ENCODE data around the gene TDRD7.

TDRD7 gene

DNA sequence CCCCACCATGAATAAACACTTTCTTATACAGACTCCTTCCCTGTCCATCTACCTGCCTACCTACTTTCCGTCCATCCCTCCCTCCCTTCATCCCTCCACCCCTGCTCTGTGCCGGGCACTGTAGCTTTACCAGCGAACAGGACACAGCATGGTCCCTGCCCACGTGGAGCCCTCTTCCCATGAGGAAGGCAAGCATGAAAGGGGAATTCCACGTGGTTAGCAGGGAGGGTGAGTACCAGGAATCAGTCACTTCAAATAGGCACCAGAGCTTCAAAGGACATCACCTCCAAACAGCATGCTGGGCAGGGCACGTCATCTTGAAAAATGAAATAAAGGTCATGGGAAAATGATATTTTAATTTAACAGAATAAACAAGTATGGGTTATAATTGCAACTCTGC lies 35.0 kb upstream of the TDRD7 start:
- ChIA-PET CTCF (interaction anchor here (3.1 kb wide), 1 partner anchor 10 kb away, joined by 10 read pairs; no protein-coding TSS in a partner anchor), POLR2A (no interaction called here)
- TF ChIP-seq ZBTB48 (tag by site-specific recombination; IDR thresholded peaks at IDR 0.05) (no peak), SP3 (tag by site-specific recombination; IDR thresholded peaks at IDR 0.05) (no peak), ZNF416 (tag by site-specific recombination; IDR thresholded peaks at IDR 0.05) (no peak), KLF1 (tag by site-specific recombination; IDR thresholded peaks at IDR 0.05) (no peak), ZNF155 (tag by site-specific recombination; IDR thresholded peaks at IDR 0.05) (no peak), ZNF202 (tag by site-specific recombination; IDR thresholded peaks at IDR 0.05; ENCODE audit: borderline replicate concordance) (no peak), EGR2 (tag by site-specific recombination; IDR thresholded peaks at IDR 0.05; ENCODE audit: low read depth) (no peak)
- no peaks in the 10 kb centered on the region for H3K4me1 ChIP-seq (ENCODE audit: control insufficient read depth, insufficient read depth, low read length)
- H3K36me3 ChIP-seq (ENCODE audit: control insufficient read depth in 2 of 2, insufficient read depth in 1 of 2, low read length in 2 of 2): no peaks in the 10 kb centered on the region
- no peak overlapping the region for H3K27ac ChIP-seq (ENCODE audit: extremely low read depth, low read depth, low read length)
- H3K9me3 ChIP-seq (ENCODE audit: control insufficient read depth, insufficient read depth, low read depth, low read length): no peaks in the 10 kb centered on the region
- H3K4me3 ChIP-seq (ENCODE audit: low read depth, low read length): no peak overlapping the region

GRCh38 chr9:97382099-97382718 lies 29.7 kb upstream of the TDRD7 start:
- H3K4me1 ChIP-seq (ENCODE audit: control insufficient read depth, insufficient read depth, low read length): no peaks in the 10 kb centered on the region
- ChIA-PET CTCF (interaction anchor here (0.8 to 6.5 kb wide), 4 partner anchors 15 to 526 kb away, joined by 3 to 47 read pairs (median 4); no protein-coding TSS in a partner anchor), POLR2A (no interaction called here)
- no peaks in the 10 kb centered on the region for H3K9me3 ChIP-seq (ENCODE audit: control insufficient read depth, insufficient read depth, low read depth, low read length)
- TF ChIP-seq SP7 (tag by site-specific recombination; IDR thresholded peaks at IDR 0.05): no peak
- no peak for TF ChIP-seq ZNF677 (tag by site-specific recombination; IDR thresholded peaks at IDR 0.05)
- TF ChIP-seq, protein P1, sequence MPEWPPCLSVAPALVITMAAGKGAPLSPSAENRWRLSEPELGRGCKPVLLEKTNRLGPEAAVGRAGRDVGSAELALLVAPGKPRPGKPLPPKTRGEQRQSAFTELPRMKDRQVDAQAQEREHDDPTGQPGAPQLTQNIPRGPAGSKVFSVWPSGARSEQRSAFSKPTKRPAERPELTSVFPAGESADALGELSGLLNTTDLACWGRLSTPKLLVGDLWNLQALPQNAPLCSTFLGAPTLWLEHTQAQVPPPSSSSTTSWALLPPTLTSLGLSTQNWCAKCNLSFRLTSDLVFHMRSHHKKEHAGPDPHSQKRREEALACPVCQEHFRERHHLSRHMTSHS (tag by site-specific recombination; IDR thresholded peaks at IDR 0.05): no peak
- TF ChIP-seq MYNN (tag by site-specific recombination; IDR thresholded peaks at IDR 0.05; ENCODE audit: borderline replicate concordance): no peak
- no peak for TF ChIP-seq KLF8 (tag by site-specific recombination; IDR thresholded peaks at IDR 0.05)
- no peak for TF ChIP-seq ZNF654 (tag by site-specific recombination; IDR thresholded peaks at IDR 0.05; ENCODE audit: low read depth)
- no peak for TF ChIP-seq GFI1B (tag by site-specific recombination; IDR thresholded peaks at IDR 0.05)
- TF ChIP-seq HOXD13 (CRISPR knock-in tag; IDR thresholded peaks at IDR 0.05; ENCODE audit: borderline replicate concordance): no peak
- TF ChIP-seq, protein P2, sequence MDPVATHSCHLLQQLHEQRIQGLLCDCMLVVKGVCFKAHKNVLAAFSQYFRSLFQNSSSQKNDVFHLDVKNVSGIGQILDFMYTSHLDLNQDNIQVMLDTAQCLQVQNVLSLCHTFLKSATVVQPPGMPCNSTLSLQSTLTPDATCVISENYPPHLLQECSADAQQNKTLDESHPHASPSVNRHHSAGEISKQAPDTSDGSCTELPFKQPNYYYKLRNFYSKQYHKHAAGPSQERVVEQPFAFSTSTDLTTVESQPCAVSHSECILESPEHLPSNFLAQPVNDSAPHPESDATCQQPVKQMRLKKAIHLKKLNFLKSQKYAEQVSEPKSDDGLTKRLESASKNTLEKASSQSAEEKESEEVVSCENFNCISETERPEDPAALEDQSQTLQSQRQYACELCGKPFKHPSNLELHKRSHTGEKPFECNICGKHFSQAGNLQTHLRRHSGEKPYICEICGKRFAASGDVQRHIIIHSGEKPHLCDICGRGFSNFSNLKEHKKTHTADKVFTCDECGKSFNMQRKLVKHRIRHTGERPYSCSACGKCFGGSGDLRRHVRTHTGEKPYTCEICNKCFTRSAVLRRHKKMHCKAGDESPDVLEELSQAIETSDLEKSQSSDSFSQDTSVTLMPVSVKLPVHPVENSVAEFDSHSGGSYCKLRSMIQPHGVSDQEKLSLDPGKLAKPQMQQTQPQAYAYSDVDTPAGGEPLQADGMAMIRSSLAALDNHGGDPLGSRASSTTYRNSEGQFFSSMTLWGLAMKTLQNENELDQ (tag by site-specific recombination; IDR thresholded peaks at IDR 0.05; ENCODE audit: low read depth): no peak
- no peak for TF ChIP-seq ZNF704 (tag by site-specific recombination; IDR thresholded peaks at IDR 0.05)
- no peak for TF ChIP-seq ZNF510 (tag by site-specific recombination; IDR thresholded peaks at IDR 0.05; ENCODE audit: insufficient replicate concordance)
- no peak for TF ChIP-seq IKZF3 (tag by site-specific recombination; IDR thresholded peaks at IDR 0.05)
- TF ChIP-seq, protein P3, sequence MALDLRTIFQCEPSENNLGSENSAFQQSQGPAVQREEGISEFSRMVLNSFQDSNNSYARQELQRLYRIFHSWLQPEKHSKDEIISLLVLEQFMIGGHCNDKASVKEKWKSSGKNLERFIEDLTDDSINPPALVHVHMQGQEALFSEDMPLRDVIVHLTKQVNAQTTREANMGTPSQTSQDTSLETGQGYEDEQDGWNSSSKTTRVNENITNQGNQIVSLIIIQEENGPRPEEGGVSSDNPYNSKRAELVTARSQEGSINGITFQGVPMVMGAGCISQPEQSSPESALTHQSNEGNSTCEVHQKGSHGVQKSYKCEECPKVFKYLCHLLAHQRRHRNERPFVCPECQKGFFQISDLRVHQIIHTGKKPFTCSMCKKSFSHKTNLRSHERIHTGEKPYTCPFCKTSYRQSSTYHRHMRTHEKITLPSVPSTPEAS (tag by site-specific recombination; IDR thresholded peaks at IDR 0.05): no peak
- no peak for TF ChIP-seq REST (tag by site-specific recombination; IDR thresholded peaks at IDR 0.05)
- no peak for TF ChIP-seq ZNF274 (IDR thresholded peaks at IDR 0.05; ENCODE audit: low read length)
- no peak for TF ChIP-seq ZNF274 (tag by site-specific recombination; IDR thresholded peaks at IDR 0.05; ENCODE audit: borderline replicate concordance)
- H3K4me3 ChIP-seq (ENCODE audit: low read depth, low read length): no peak overlapping the region
- H3K27ac ChIP-seq (ENCODE audit: extremely low read depth, low read depth, low read length): no peak overlapping the region
- no peaks in the 10 kb centered on the region for H3K36me3 ChIP-seq (ENCODE audit: control insufficient read depth in 2 of 2, insufficient read depth in 1 of 2, low read length in 2 of 2)

Measured in HEK293 (cell line).